Kidney (tissue), 14 donors: ENCODE data around the gene RPAP2. TPM values are rescaled to one million over a fixed set of nuclear protein-coding genes. Genes with fewer than 3 reads are reported as not detected.

Source experiments
- DNase-seq, 5 donors: peaks; one replicate each; pipeline ENCODE4 v3.0.0-alpha.2; 2013 to 2020
- FAIRE-seq: peaks from 2 replicates; lab custom pipeline; 2012; peaks lifted over from hg19 to GRCh38; lab: Jason Lieb, UNC
- H3K27ac ChIP-seq, 2 donors: one replicate each; pipeline ENCODE4 v1.7.0; 2013; ENCODE audit warnings: low read depth in 2 of 2, low read length in 2 of 2, inconsistent platforms in 1 of 2
- H3K27me3 ChIP-seq: one replicate; pipeline ENCODE4 v1.7.1; 2013; ENCODE audit warnings: low read length, inconsistent platforms; ENCODE audit not compliant: control insufficient read depth, insufficient read depth
- H3K36me3 ChIP-seq, 3 donors: one replicate each; pipeline versions ENCODE4 v1.7.0 to v1.7.1; 2013; ENCODE audit warnings: low read length in 3 of 3, control low read depth in 1 of 3, inconsistent platforms in 1 of 3; ENCODE audit not compliant: insufficient read depth in 3 of 3, control insufficient read depth in 2 of 3
- H3K4me1 ChIP-seq, 3 donors: one replicate each; pipeline versions ENCODE4 v1.7.0 to v1.7.1; 2013; ENCODE audit warnings: low read length in 3 of 3, inconsistent platforms in 1 of 3, low read depth in 1 of 3; ENCODE audit not compliant: control insufficient read depth in 2 of 3, insufficient read depth in 2 of 3
- H3K4me3 ChIP-seq, 3 donors: one replicate each; pipeline versions ENCODE4 v1.7.0 to v1.8.1; 2013; ENCODE audit warnings: low read length in 3 of 3, control low read depth in 1 of 3, inconsistent platforms in 1 of 3
- H3K9ac ChIP-seq, 3 donors: one replicate each; pipeline versions ENCODE4 v1.7.0 to v1.7.1; 2013; ENCODE audit warnings: low read length in 3 of 3, control low read depth in 1 of 3, inconsistent platforms in 1 of 3
- H3K9me3 ChIP-seq, 3 donors: one replicate each; pipeline versions ENCODE4 v1.7.0 to v1.7.1; 2013; ENCODE audit warnings: low read length in 3 of 3, control low read depth in 1 of 3, inconsistent platforms in 1 of 3; ENCODE audit not compliant: control insufficient read depth in 2 of 3, insufficient read depth in 1 of 3
- CTCF ChIP-seq: IDR thresholded peaks from 3 replicates; pipeline ENCODE4 v1.5.1; 2012; ENCODE audit warnings: mild to moderate bottlenecking, moderate library complexity, borderline replicate concordance; ENCODE audit not compliant: insufficient read depth; ENCODE audit errors: extremely low read depth
- intact Hi-C: fragments of 100-400 bp; cut with DNase I; formaldehyde crosslinking; loops from one replicate; pipeline ENCODE4 v1.11.1; 2022
- polyA plus RNA-seq: library from polyadenylated mRNA; stranded (reverse); fragments of 350-450 nt; fragmentation: Illumina TruSeq; extraction: RNeasy Lipid Tissue Mini Kit (QIAGEN cat#74804); gene quantifications from one replicate; pipeline ENCODE4 v1.2.3, GENCODE V29; 2014; ENCODE audit warnings: low read depth, low replicate concordance; ENCODE audit not compliant: insufficient read depth
- total RNA-seq: library from RNA; stranded (reverse); fragmentation: NEBNext Ultra II Directional; extraction: Animal tissue kit (Norgen Biotek cat#: 25700); gene quantifications from one replicate; pipeline ENCODE4 v1.2.1, GENCODE V29; 2021
- donor health status: control.
- donor health status: control.
- donor health status: control.
- donor health status: control.
- donor health status: control.
- donor health status: DM: yes; HTN: yes; CAD: no.
- donor health status: Normal renal cell carcinoma (clear cell type).

RPAP2 gene
- total and polyA plus RNA-seq, 2 donors from 2014 or later = 11.4 to 25.1 TPM

- intact Hi-C loops = no loop called here
- Histone ChIP-seq H3K27ac (peak overlapping the region; percentile 93 to 96), H3K9ac (peak overlapping the region; percentile 77 to 97 (median 91)), H3K36me3 (no peaks in the 10 kb centered on the region), H3K9me3 (no peaks in the 10 kb centered on the region), H3K27me3 (no peaks in the 10 kb centered on the region), H3K4me3 (peak overlapping the region; percentile 88 to 95 (median 94)), H3K4me1 (peaks cover 0 to 9% (median 0%) of the 10 kb centered on the region in 3 donors)
- DNase-seq (peak in 1 of 5 donors; percentile 49), FAIRE-seq (no peak)
- no peak for TF ChIP-seq CTCF
Observed at GRCh38 chr1:92298213-92298572, 666 bp upstream of the RPAP2 start.

- Histone ChIP-seq H3K9me3 (no peaks in the 10 kb centered on the region), H3K36me3 (peaks cover 2 to 3% (median 3%) of the 10 kb centered on the region in 3 donors), H3K27me3 (no peaks in the 10 kb centered on the region), H3K4me1 (peaks cover 0 to 9% (median 0%) of the 10 kb centered on the region in 3 donors), H3K27ac (no peak overlapping the region), H3K4me3 (peak overlapping the region; percentile 76 to 95 (median 88)), H3K9ac (peak overlapping the region; percentile 50 to 97 (median 91))
- TF ChIP-seq CTCF = no peak
- FAIRE-seq (no peak), DNase-seq (peak in 1 of 5 donors; percentile 10)
- intact Hi-C loops = no loop called here
Observed at GRCh38 chr1:92299477-92300150, 755 bp downstream of the RPAP2 start.

- H3K36me3 ChIP-seq = peaks cover 3 to 9% (median 4%) of the 10 kb centered on the region in 3 donors
- H3K4me3 ChIP-seq = no peak overlapping the region
- H3K27me3 ChIP-seq = no peaks in the 10 kb centered on the region
- peaks cover 0 to 9% (median 0%) of the 10 kb centered on the region in 3 donors for H3K4me1 ChIP-seq
- DNase-seq (no peak), FAIRE-seq (no peak)
- no peak overlapping the region for H3K9ac ChIP-seq
- no peak for TF ChIP-seq CTCF
- H3K27ac ChIP-seq = no peak overlapping the region
- intact Hi-C loops = no loop called here
- H3K9me3 ChIP-seq = no peaks in the 10 kb centered on the region
Observed at GRCh38 chr1:92301021-92301420, 2.2 kb downstream of the RPAP2 start.
